WTC11 (cell line): ENCODE measurements around the gene ALG8. TPM values are rescaled to one million over a fixed set of nuclear protein-coding genes. Genes with fewer than 3 reads are reported as not detected.

Experiments used
- ATF3 ChIP-seq: sonication (generic); formaldehyde crosslinking; conservative IDR thresholded peaks from 2 replicates; pipeline ENCODE4 v1.8.1; 2022; ENCODE audit warnings: mild to moderate bottlenecking, missing genetic modification reagents
- CREM ChIP-seq: sonication (generic); formaldehyde crosslinking; IDR thresholded peaks from 2 replicates; pipeline ENCODE4 v1.8.1; 2022; ENCODE audit warnings: mild to moderate bottlenecking, missing genetic modification reagents, moderate library complexity
- E2F5 ChIP-seq: sonication (generic); formaldehyde crosslinking; IDR thresholded peaks from 2 replicates; pipeline ENCODE4 v1.8.1; 2022; ENCODE audit warnings: mild to moderate bottlenecking, moderate library complexity, missing genetic modification reagents
- FOXJ3 ChIP-seq: sonication (generic); formaldehyde crosslinking; IDR thresholded peaks from 2 replicates; pipeline ENCODE4 v1.9.0; 2021; ENCODE audit warnings: missing genetic modification reagents, mild to moderate bottlenecking, borderline replicate concordance
- FOXK1 ChIP-seq: sonication (generic); formaldehyde crosslinking; IDR thresholded peaks from 2 replicates; pipeline ENCODE4 v1.8.0; 2022; ENCODE audit warnings: mild to moderate bottlenecking, moderate library complexity, missing genetic modification reagents
- GABPB1 ChIP-seq: sonication (generic); formaldehyde crosslinking; IDR thresholded peaks from 2 replicates; pipeline ENCODE4 v1.8.1; 2023; ENCODE audit warnings: mild to moderate bottlenecking, missing genetic modification reagents
- GRHL2 ChIP-seq: fragments of 250-450 bp; sonication (Bioruptor Pico); IDR thresholded peaks from 2 replicates; pipeline ENCODE4 v1.8.0; 2022; ENCODE audit warnings: mild to moderate bottlenecking, moderate library complexity; ENCODE audit not compliant: insufficient replicate concordance, severe bottlenecking
- HMGA2 ChIP-seq: fragments of 250-450 bp; sonication (Bioruptor Pico); IDR thresholded peaks from 2 replicates; pipeline ENCODE4 v1.4.0; 2021; ENCODE audit warnings: mild to moderate bottlenecking, moderate library complexity
- JUN ChIP-seq: sonication (generic); formaldehyde crosslinking; IDR thresholded peaks from 2 replicates; pipeline ENCODE4 v1.8.0; 2023; ENCODE audit warnings: mild to moderate bottlenecking, missing genetic modification reagents
- KAT7 ChIP-seq: sonication (generic); formaldehyde crosslinking; IDR thresholded peaks from 2 replicates; pipeline ENCODE4 v1.8.1; 2023; ENCODE audit warnings: missing genetic modification reagents, mild to moderate bottlenecking, borderline replicate concordance
- MAX ChIP-seq: sonication (generic); formaldehyde crosslinking; IDR thresholded peaks from 2 replicates; pipeline ENCODE4 v1.8.0; 2022; ENCODE audit warnings: mild to moderate bottlenecking, missing genetic modification reagents
- MYBL2 ChIP-seq: sonication (generic); formaldehyde crosslinking; IDR thresholded peaks from 2 replicates; pipeline ENCODE4 v1.8.1; 2023; ENCODE audit warnings: mild to moderate bottlenecking, moderate library complexity, missing genetic modification reagents
- NFE2L1 ChIP-seq: sonication (generic); formaldehyde crosslinking; IDR thresholded peaks from 2 replicates; pipeline ENCODE4 v1.8.1; 2023; ENCODE audit warnings: missing genetic modification reagents
- NFYB ChIP-seq: sonication (generic); formaldehyde crosslinking; conservative IDR thresholded peaks from 2 replicates; pipeline ENCODE4 v1.8.0; 2022; ENCODE audit warnings: low read depth, missing genetic modification reagents
- NR1H2 ChIP-seq: sonication (generic); formaldehyde crosslinking; IDR thresholded peaks from 2 replicates; pipeline ENCODE4 v1.9.0; 2021; ENCODE audit warnings: mild to moderate bottlenecking, moderate library complexity, missing genetic modification reagents
- PREB ChIP-seq: sonication (generic); formaldehyde crosslinking; IDR thresholded peaks from 2 replicates; pipeline ENCODE4 v1.8.1; 2022; ENCODE audit warnings: mild to moderate bottlenecking, missing genetic modification reagents, moderate library complexity, borderline replicate concordance
- SOX15 ChIP-seq: fragments of 250-450 bp; sonication (Bioruptor Pico); IDR thresholded peaks from 2 replicates; pipeline ENCODE4 v1.9.0; 2021; ENCODE audit warnings: mild to moderate bottlenecking
- TCF7 ChIP-seq: sonication (generic); formaldehyde crosslinking; IDR thresholded peaks from 2 replicates; pipeline ENCODE4 v1.8.0; 2022; ENCODE audit warnings: mild to moderate bottlenecking, low read depth, missing genetic modification reagents, moderate library complexity
- ZBTB21 ChIP-seq: sonication (generic); formaldehyde crosslinking; IDR thresholded peaks from 2 replicates; pipeline ENCODE4 v1.8.1; 2023; ENCODE audit warnings: mild to moderate bottlenecking, missing genetic modification reagents, borderline replicate concordance
- ZNF219 ChIP-seq: sonication (generic); formaldehyde crosslinking; IDR thresholded peaks from 2 replicates; pipeline ENCODE4 v1.8.0; 2023; ENCODE audit warnings: missing genetic modification reagents, mild to moderate bottlenecking, borderline replicate concordance
- ZNF423 ChIP-seq: fragments of 250-450 bp; sonication (Bioruptor Pico); IDR thresholded peaks from 2 replicates; pipeline ENCODE4 v2.1.2; 2022; ENCODE audit warnings: mild to moderate bottlenecking, moderate library complexity
- ZNF671 ChIP-seq: fragments of 250-450 bp; sonication (Bioruptor Pico); IDR thresholded peaks from 2 replicates; pipeline ENCODE4 v1.8.0; 2021; ENCODE audit warnings: mild to moderate bottlenecking
- total RNA-seq: library from RNA; stranded (reverse); gene quantifications from 3 replicates; pipeline ENCODE4 v1.2.3, GENCODE V29; 2021
- TF ChIP-seq, protein P1 (sequence below): sonication (generic); formaldehyde crosslinking; IDR thresholded peaks from 2 replicates; pipeline ENCODE4 v1.8.0; 2023; ENCODE audit warnings: missing genetic modification reagents, mild to moderate bottlenecking, borderline replicate concordance
- TF ChIP-seq, protein P2 (sequence below): fragments of 250-450 bp; sonication (Bioruptor Pico); IDR thresholded peaks from 2 replicates; pipeline ENCODE4 v2.1.2; 2022; ENCODE audit warnings: mild to moderate bottlenecking, moderate library complexity
- TF ChIP-seq, protein P3 (sequence below): sonication (generic); formaldehyde crosslinking; IDR thresholded peaks from 2 replicates; pipeline ENCODE4 v1.8.0; 2022; ENCODE audit warnings: mild to moderate bottlenecking, missing genetic modification reagents
- TF ChIP-seq, protein P4 (sequence below): fragments of 250-450 bp; sonication (Bioruptor Pico); IDR thresholded peaks from 2 replicates; pipeline ENCODE4 v1.9.0; 2021; ENCODE audit warnings: moderate library complexity, mild to moderate bottlenecking, inconsistent platforms, borderline replicate concordance

The ALG8 gene
- total RNA-seq, 1 experiment from 2014 or later: 63.8 TPM

DNA sequence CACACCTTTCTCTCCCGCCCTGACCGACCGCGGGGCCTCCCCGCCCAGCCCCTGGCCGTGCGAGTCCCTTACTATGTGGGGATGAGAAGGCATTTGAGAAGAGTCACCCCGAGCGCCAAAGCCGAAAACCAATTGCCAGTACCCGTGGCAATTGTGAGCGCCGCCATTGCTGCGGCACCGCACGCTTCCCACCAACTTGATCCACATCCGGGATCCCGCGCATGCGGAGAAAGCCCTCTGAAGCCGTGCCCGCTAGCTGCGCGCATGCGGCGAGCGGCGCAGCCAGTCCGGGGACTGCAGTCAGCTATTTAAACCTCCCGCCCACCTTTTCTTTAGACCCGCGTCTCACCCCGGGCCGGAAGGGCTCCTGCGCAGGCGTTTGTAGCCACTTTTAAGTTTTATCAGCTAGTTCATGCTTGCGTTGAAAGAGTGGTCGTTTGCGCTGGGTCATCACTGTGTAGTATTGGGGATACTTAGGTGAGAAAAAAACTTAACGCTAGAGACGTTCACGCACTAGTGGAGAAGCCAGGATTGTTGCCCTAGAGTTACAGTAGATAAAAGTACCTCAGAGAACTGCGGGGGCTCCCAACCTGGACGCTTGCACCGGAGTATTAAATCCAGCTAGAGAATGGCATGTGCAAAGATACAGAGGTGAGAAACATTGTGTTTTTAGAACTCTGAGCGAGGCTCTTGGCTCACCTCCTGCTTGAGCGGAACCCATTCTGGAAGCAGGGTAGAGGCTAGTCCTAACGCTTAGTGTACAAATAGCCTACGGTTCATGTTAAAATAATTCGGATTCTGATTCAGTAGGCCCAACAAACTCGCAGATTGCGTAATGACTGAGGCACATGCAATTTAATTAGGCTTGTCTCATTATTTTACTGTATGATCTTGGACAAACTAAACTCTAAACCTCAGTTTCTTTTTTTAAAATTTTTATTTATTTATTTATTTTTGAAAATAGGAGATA, at the start of gene ALG8 (continued):
- TF ChIP-seq, protein P1, sequence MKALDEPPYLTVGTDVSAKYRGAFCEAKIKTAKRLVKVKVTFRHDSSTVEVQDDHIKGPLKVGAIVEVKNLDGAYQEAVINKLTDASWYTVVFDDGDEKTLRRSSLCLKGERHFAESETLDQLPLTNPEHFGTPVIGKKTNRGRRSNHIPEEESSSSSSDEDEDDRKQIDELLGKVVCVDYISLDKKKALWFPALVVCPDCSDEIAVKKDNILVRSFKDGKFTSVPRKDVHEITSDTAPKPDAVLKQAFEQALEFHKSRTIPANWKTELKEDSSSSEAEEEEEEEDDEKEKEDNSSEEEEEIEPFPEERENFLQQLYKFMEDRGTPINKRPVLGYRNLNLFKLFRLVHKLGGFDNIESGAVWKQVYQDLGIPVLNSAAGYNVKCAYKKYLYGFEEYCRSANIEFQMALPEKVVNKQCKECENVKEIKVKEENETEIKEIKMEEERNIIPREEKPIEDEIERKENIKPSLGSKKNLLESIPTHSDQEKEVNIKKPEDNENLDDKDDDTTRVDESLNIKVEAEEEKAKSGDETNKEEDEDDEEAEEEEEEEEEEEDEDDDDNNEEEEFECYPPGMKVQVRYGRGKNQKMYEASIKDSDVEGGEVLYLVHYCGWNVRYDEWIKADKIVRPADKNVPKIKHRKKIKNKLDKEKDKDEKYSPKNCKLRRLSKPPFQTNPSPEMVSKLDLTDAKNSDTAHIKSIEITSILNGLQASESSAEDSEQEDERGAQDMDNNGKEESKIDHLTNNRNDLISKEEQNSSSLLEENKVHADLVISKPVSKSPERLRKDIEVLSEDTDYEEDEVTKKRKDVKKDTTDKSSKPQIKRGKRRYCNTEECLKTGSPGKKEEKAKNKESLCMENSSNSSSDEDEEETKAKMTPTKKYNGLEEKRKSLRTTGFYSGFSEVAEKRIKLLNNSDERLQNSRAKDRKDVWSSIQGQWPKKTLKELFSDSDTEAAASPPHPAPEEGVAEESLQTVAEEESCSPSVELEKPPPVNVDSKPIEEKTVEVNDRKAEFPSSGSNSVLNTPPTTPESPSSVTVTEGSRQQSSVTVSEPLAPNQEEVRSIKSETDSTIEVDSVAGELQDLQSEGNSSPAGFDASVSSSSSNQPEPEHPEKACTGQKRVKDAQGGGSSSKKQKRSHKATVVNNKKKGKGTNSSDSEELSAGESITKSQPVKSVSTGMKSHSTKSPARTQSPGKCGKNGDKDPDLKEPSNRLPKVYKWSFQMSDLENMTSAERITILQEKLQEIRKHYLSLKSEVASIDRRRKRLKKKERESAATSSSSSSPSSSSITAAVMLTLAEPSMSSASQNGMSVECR (CRISPR knock-in tag): peak; percentile 73; the same call in 1 of the 2 replicates
- TF ChIP-seq ZBTB21 (CRISPR knock-in tag): 0 out of 2 replicates have a peak, but pooled peaks have one; percentile 49
- TF ChIP-seq, protein P2, sequence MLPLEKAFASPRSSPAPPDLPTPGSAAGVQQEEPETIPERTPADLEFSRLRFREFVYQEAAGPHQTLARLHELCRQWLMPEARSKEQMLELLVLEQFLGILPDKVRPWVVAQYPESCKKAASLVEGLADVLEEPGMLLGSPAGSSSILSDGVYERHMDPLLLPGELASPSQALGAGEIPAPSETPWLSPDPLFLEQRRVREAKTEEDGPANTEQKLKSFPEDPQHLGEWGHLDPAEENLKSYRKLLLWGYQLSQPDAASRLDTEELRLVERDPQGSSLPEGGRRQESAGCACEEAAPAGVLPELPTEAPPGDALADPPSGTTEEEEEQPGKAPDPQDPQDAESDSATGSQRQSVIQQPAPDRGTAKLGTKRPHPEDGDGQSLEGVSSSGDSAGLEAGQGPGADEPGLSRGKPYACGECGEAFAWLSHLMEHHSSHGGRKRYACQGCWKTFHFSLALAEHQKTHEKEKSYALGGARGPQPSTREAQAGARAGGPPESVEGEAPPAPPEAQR (CRISPR knock-in tag): no peak
- TF ChIP-seq PREB (CRISPR knock-in tag): no peak; the same call in 1 of the 2 replicates
- peak; percentile 90 for TF ChIP-seq E2F5 (CRISPR knock-in tag)
- no peak for TF ChIP-seq NFE2L1 (CRISPR knock-in tag)
- TF ChIP-seq, protein P3, sequence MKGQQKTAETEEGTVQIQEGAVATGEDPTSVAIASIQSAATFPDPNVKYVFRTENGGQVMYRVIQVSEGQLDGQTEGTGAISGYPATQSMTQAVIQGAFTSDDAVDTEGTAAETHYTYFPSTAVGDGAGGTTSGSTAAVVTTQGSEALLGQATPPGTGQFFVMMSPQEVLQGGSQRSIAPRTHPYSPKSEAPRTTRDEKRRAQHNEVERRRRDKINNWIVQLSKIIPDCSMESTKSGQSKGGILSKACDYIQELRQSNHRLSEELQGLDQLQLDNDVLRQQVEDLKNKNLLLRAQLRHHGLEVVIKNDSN: no peak; the same call in 1 of the 2 replicates
- TF ChIP-seq ATF3 (CRISPR knock-in tag): no peak
- peak; percentile 71; the same call in 1 of the 2 replicates for TF ChIP-seq TCF7 (CRISPR knock-in tag)
- no peak for TF ChIP-seq SOX15 (CRISPR knock-in tag)
- TF ChIP-seq MYBL2 (CRISPR knock-in tag): peak; percentile 94
- no peak for TF ChIP-seq HMGA2 (CRISPR knock-in tag)
- peak; percentile 91 for TF ChIP-seq FOXK1 (CRISPR knock-in tag)
- peak; percentile 47; the same call in 1 of the 2 replicates for TF ChIP-seq FOXJ3 (CRISPR knock-in tag)
- no peak for TF ChIP-seq NR1H2
- peak; percentile 97 for TF ChIP-seq MAX (CRISPR knock-in tag)
- TF ChIP-seq CREM (CRISPR knock-in tag): 0 out of 2 replicates have a peak, but pooled peaks have one; percentile 52
- 0 out of 2 replicates have a peak, but pooled peaks have one; percentile 40 for TF ChIP-seq JUN (CRISPR knock-in tag)
- TF ChIP-seq ZNF671 (CRISPR knock-in tag): no peak
- 0 out of 2 replicates have a peak, but pooled peaks have one; percentile 31 for TF ChIP-seq ZNF219 (CRISPR knock-in tag)
- no peak; the same call in 1 of the 2 replicates for TF ChIP-seq KAT7 (CRISPR knock-in tag)
- TF ChIP-seq NFYB: 0 out of 2 replicates have a peak, but pooled peaks have one; percentile 27
- TF ChIP-seq ZNF423 (CRISPR knock-in tag): no peak
- TF ChIP-seq GRHL2 (CRISPR knock-in tag): no peak
- TF ChIP-seq, protein P4, sequence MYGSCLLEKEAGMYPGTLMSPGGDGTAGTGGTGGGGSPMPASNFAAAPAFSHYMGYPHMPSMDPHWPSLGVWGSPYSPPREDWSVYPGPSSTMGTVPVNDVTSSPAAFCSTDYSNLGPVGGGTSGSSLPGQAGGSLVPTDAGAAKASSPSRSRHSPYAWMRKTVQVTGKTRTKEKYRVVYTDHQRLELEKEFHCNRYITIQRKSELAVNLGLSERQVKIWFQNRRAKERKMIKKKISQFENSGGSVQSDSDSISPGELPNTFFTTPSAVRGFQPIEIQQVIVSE (CRISPR knock-in tag): no peak
- peak; percentile 84 for TF ChIP-seq GABPB1 (CRISPR knock-in tag)
